ENCODE measurements around the gene ANXA6.
A peak's percentile ranks its signal among the peaks of the same experiment; 100 is the strongest.

ANXA6 gene

DNA sequence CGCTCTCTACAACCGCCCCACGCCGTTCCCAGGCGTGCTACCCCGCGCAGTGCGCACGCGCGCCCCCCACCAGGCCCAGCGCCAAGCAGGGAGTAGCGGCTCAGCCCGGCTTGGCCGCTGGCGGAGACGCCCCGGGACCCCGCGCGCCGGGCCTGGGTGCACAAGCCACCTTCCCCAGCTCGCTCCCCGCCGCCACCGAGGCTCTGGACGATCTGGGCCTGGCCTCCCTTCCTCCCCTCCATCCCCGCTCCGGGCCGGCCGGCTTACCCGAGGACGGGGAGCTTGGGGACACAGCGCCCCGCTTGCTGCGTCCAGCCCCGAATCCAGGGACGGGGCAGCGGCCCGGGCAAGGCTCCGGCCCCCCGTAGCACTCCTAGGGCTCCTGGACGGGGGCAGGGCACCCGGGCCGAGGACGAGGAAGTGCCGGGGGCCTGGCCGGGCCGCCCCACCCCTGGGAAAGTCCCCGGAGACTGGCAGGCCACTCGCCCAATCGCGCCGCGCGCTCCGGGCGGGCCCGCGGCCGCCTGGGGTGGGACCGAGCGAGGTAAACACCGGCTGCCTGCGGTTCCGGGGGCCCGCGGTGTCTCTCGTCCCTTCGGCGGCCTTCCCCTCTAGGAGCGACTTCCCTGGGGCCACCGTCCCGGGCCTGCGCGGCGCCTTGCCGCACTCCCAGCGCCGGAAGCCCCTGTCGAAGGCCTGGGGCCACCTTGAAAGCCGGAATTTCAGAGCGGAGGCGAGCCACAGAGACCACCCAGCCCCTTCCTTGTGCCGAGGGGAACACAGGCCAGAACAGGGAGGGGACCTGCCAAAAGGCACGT is 76.8 kb downstream of the ANXA6 start, which contains the start of gene TNIP1:
TSS of gene TNIP1 (minus strand) at position 422 of the 818 bp plus-strand sequence. CDS start 15,939 bp downstream, outside the sequence.
- peak; percentile 91 for DNase-seq (ENCODE audit: low spot score)

GRCh38 chr5:151079838-151080612 is 77.6 kb downstream of the ANXA6 start:
- DNase-seq (ENCODE audit: low spot score), result no peak

DNA sequence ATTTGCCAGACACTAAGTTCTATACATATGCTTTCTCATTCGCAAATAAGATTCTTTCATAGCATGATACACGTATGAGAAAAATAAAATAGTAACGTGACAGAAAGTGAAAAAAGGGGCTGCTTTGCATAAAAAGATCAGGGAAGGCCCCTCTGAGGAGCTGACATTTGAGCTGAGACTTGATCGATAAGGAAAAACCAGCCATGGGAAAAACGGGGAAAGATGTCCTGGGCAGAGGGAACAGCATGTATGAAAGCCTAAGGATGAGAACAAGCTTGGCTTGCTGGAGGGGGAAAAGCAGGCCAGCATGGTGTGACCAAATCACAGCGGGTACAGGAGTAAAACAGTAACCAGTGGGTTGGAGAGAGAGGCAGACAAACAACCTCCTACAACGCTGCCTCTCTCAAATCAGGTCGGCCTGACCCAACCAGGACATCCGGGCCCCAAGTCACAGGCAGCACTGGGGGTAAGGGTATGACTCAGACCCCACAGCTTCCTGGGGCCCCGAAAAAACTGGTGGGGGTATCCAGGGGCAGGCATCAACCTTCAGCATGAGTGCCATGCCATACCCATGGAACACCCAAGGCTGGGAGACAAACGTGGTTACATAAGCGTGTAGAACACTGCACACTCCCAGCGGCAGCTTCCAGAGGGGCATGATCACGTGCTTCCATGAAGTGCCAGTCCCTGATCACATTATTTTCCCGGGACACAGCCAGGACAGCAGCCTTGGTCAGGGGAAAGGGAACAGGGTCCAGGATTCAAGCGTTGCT is 78.9 kb downstream of the ANXA6 start:
- peak; percentile 70 for DNase-seq (ENCODE audit: low spot score)

DNA sequence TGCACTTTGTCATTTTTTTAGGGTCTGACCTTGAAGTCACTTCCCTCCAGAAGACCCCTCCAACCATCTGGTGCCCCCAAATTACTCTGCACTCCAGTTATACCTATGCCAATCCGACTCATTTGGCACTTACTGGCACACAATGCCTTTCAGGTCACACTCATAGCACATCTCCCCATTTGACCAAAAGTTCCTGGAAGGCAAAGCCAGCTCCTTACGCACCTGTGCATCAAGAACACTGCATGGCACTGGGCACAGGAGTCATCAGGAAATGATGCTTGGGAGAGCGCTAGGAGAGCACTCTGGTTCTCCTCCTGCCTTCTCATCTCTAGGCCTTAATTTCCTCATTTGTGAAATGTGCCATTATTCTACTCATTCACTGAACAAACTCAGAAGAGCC is 79.6 kb downstream of the ANXA6 start:
- no peak for DNase-seq (ENCODE audit: low spot score)

DNA sequence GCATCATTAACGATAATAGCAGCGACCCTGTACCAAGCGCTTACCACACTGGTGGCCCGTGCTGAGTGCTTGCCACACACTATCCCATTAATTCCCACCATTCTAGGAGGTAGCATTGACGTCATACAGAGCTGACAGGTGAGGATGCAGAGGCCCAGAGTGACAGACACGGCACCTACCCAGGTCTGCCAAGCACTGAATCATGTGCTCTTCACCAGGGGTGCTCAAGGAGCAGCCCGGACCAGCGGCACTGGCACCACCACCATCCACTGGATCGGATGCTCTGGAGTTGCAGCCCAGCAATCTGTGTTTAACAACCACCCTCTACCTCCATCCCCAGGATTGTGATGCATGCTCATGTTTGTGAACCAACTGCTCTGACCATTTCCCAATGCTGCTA is 80.2 kb downstream of the ANXA6 start:
- DNase-seq (ENCODE audit: low spot score), result no peak

GRCh38 chr5:151076616-151077015 is 81.0 kb downstream of the ANXA6 start:
- DNase-seq (ENCODE audit: low spot score), result no peak

GRCh38 chr5:151075698-151076331 is 81.8 kb downstream of the ANXA6 start:
- no peak for DNase-seq (ENCODE audit: low spot score)

DNA sequence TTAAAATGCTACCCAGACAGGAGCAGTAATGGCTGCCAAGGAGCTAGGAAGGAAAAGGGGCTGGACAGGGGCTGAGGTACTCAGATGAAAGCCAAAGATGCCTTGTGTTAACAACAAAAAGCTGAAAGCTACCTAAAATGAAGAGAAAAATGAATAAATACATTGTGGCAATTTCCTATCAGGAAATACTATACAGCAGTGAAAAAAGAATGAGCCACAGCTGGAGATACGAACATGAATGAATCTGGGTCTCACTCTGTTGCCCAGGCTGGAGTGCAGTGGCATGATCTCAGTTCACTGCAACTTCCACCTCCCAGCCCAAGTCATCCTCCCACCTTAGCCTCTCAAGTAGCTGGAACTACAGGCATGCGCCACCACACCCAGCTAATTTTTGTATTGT is 83.0 kb downstream of the ANXA6 start:
- DNase-seq (ENCODE audit: low spot score), result no peak

- no peak for DNase-seq (ENCODE audit: low spot score)
These were observed 84.3 kb downstream of the ANXA6 start for GRCh38 chr5:151073280-151073679.

DNA sequence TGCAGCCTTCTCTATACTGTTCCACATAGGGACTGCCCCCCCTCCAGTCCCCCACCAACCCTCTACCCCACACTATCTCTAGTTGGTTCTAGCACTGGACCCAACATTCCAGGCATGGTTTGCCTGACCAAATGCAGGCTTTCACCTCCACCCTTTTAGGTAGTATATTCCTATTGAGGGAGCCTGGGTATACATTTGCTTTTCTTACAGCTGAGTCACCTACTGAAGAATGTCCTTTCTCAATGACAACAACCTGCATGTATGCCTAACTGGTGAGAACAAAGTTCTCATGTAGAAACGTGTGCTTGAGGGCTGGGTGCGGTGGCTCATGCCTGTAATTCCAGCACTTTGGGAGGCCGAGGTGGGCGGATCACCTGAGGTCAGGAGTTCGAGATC is 85.0 kb downstream of the ANXA6 start:
- DNase-seq (ENCODE audit: low spot score), result no peak

GRCh38 chr5:151071848-151072629 is 85.5 kb downstream of the ANXA6 start:
- DNase-seq (ENCODE audit: low spot score), result no peak

GRCh38 chr5:151071021-151071420 is 86.6 kb downstream of the ANXA6 start:
- DNase-seq (ENCODE audit: low spot score), result no peak

DNA sequence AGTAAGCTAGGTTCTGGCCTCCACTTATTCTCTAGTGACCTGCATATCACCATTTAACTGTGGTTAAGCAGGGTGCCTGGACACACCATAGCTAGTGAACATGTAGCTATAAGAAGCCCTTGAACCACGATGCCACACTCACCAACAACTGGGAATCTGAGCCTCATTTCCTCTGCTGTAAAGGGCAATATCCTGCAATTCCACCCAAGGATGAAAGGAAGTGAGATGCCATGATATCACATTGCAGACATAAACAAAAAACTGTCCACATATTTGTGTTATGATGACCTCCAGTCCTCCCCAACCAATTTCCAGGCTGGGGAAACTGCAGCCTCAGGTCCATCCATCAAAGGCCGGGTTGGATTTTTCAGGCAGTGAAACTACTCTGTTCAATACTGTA is 87.1 kb downstream of the ANXA6 start:
- no peak for DNase-seq (ENCODE audit: low spot score)

- no peak for DNase-seq (ENCODE audit: low spot score)
These were observed 89.0 kb downstream of the ANXA6 start for GRCh38 chr5:151068433-151069197.

GRCh38 chr5:151067632-151068432 is 89.7 kb downstream of the ANXA6 start:
- no peak for DNase-seq (ENCODE audit: low spot score)

DNA sequence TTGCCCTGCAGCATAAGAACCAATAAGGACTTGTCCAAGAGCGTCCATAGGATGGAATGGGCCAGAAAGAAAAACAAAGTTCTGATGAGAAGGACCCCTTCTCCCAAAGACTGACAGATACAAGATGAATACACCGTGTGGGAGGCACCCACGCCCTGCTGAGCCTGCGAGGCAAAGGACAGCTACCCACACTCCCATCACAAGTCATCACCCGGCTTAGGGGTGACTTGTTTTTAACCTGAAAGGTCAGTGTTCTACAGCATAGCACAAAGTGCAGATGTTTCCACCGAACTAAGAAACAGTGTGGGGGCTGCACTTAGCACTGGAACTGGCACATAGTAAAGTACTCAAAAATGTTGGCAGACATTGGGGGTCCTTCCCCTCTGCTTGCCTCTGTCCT is 90.7 kb downstream of the ANXA6 start:
- no peak for DNase-seq (ENCODE audit: low spot score)

DNA sequence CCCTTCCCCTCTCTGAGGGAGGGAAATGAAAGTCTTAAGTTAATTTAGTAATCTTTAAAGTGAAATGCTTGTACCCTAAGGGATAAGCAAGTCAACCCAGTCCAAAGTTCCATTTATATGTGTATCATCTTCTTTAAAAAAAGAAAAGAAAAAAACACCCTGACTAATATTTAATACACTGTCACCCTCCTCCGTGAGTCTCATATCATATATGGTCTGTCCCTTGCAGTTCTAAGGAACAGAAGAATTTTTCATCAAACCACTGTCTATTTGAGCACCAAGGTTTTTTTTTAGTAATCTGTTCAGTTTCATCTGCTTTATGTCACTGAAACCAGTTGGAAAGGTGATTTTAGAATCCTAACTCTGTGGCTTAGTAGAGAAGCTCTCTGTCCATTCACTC is 92.0 kb downstream of the ANXA6 start:
- no peak for DNase-seq (ENCODE audit: low spot score)

DNA sequence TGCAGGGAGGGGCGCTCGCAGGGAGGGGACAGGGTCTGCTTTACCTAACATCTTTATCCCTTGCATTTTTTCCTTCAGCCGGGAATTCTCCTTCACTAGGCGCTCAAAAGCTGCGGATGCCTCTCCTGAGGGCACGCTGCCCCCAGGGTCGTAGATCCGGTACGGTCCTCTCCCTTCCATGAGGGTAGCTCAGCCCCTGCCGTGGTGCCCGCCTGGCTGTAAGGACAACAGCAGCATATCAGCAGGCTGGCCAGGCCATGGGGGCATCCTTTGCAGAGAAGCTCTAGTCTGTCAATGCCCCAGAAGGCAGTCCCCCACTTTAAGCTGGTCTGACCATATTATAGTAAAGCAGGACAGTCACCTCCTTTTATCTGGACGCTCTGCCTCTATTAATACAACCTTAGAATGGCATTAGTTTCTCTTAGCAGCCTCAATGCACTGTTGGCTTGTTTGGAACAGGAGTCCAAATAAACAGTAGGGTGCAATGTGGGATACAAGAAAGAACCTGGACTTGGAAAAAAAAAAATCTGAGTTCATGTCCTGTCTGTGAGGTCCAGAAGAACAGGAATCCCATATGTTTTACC is 92.6 kb downstream of the ANXA6 start:
- no peak for DNase-seq (ENCODE audit: low spot score)

Measured in CD4-positive, alpha-beta T cell treated with Interleukin-6 at 100 ng/mL for 8 hours (primary cell).